Skin of body (tissue), 2 donors: ENCODE measurements around the gene CREBRF. TPM values are rescaled to one million over a fixed set of nuclear protein-coding genes. Genes with fewer than 3 reads are reported as not detected.
"Not testable (repeated sequence)": the region's sequence is repeated elsewhere in the genome, so short reads cannot be mapped to it uniquely, and the experiment has no call there.

Experiments
- DNase-seq: peaks from one replicate; lab custom pipeline; 2025; lab: John Stamatoyannopoulos, UW
- total RNA-seq: library from RNA; depleted of rRNA; stranded (reverse); fragments of >200 nt; gene quantifications from one replicate; pipeline ENCODE4 v1.2.3, GENCODE V29; 2014

The CREBRF gene
- total RNA-seq, 1 donor from 2014 or later: 25.9 TPM

DNA sequence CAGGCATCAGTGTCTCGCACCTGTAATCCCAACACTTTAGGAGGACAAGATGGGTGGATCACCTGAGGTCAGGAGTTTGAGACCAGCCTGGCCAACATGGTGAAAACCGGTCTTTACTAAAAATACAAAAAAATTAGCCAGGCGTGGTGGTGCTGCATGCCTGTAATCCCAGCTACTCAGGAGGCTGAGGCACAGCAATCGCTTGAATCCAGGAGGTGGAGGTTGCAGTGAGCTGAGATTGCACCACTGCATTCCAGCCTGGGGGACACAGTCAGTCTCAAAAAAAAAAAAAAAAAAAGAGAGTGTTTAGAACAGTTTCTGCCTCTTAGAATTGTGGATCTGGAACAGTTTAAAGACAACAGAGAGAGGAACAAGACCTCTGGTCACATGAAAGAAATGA, 20.3 kb downstream of the CREBRF start:
- not testable (repeated sequence) for DNase-seq

DNA sequence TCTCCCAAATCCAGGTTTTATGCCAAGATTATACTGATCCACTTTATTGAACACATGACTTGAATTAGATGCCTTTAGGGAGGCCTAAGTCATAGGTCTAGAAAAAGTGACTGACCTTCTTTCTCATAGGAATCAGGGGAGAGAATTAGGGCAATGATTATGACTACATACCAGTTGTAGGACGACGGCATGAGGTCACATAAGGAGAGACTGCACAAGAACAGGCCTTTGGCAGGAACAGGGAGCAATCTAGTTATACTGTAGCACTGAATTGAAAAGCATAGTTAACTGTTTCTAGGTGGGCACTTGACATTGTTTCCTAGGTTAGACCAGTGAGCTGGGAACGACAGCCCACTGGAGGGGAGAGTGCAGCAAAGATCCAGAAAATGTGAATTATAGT, 22.7 kb downstream of the CREBRF start:
- DNase-seq: no peak

DNA sequence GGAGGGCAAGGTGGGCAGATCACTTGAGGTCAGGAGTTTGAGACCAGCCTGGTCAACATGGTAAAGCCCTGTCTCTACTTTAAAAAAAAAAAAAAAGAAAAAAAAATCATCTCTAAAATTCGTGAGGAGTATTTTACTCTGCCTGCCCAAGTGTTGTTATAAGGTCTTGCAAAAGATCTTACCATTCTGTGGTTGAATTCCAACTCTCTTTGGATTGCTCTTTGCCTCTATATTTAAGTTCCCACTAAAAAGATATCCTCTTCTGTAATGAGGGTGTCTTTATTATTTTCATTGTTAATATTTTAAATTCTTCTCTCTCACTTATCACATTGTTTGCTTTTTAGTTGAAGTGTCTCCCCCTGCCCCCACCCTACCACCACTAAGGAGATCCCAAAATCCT, 33.4 kb downstream of the CREBRF start:
- no peak for DNase-seq

DNA sequence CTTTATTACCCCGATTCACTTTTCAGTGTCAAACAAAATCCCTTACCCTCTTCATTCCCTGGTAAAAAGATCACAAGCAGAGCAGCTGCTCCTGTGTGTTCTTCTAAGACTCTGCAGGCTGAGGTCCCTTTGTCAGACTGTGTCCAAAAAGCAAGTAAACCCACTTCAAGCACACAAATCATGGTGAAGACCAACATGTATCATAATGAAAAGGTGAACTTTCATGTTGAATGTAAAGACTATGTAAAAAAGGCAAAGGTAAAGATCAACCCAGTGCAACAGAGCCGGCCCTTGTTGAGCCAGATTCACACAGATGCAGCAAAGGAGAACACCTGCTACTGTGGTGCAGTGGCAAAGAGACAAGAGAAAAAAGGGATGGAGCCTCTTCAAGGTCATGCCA, 34.5 kb downstream of the CREBRF start:
- DNase-seq: no peak

DNA sequence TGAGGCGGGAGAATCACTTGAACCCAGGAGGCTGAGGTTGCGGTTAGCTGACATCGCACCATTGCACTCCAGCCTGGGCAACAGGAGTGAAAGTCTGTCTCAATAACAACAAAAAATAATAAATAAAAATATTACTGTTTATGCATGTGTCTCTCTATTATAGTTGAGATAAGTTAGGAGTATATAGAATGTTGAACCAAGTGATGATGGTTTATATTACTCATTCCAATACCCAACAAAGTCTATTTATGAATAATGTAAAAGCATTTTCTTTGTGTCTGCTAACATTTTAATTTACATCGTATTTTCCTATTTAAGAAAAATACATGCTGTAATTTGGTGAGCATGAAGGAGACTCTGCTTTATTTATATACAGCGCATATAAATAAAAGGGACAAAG, 35.8 kb downstream of the CREBRF start:
- no peak for DNase-seq

DNA sequence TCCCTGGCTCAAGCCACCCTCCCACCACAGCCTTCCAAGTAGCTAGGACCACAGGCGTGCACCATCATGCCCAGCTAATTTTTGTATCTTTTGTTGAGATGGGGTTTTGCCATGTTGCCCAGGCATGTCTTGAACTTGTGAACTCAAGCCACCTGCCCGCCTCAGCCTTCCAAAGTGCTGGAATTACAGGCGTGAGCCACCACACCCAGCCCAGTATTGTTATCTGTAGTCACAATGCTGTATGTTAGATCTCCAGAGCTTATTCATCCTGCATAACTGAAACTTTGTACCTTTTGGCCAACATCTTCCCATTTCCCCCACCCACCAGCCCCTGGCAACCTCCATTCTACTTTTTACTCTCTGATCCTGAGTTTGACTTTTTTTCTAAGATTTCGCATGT, 37.5 kb downstream of the CREBRF start:
- no peak for DNase-seq

DNA sequence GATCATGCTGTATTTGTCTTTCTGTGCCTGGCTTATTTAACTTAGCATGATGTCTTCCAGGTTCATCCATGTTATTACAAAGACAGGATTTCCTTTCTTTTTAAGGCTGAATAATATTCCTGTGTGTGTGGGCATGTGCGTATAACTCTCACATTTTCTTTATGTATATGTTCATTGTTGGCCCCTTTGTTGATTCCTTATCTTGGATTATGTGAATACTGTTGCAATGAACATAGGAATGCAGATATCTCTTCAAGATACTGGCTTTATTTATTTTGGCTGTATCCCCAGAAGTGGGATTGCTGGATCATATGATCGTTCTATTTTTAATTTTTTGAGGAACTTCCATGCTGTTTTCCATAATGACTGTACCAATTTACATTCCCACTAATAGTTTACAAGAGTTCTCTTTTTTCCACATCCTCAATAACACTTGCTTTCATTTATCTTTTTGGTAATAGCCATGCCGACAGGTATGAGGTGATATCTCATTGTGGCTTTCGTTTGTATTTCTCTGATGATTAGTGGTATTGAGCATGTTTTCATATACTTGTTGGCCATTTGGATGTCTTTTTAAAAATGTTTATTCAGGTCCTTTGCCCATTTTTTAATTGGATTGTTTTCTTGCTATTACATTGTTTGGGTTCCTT, 38.0 kb downstream of the CREBRF start:
- no peak for DNase-seq

DNA sequence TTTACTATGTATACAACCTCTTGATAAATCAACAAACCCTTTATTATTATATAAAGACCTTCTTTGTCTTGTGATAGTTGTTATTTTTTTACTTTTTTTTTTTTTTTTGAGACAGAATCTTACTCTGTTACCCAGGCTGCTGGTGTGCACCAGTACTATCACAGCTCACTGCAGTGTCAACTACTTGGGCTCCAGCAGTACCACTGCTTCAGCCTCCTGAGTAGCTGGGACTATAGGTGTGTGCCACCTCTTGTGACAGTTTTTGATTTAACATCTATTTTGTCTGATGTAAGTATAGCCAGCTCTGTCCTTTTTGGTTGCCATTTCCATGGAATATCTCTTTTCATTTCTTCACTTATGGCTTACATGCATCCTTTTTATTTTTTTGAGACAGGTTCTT, 42.6 kb downstream of the CREBRF start:
- DNase-seq: no peak

DNA sequence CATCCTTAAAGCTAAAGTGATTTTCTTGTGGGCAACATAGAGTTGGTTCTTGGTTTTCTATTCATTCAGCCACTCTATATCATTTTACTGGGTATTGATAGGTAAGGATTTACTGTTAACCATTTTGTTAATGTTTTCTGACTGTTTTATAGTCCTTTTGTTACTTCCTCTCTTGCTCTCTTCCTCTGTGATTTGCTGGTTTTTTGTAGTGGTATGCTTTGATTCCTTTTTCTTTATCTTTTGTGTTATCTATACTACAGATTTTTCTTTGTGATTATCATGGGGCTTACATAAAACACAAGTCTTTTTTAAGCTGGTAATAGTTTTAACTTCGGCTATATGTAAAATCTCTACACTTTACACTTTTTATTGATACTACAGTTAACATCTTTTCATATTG, 43.3 kb downstream of the CREBRF start:
- no peak for DNase-seq

DNA sequence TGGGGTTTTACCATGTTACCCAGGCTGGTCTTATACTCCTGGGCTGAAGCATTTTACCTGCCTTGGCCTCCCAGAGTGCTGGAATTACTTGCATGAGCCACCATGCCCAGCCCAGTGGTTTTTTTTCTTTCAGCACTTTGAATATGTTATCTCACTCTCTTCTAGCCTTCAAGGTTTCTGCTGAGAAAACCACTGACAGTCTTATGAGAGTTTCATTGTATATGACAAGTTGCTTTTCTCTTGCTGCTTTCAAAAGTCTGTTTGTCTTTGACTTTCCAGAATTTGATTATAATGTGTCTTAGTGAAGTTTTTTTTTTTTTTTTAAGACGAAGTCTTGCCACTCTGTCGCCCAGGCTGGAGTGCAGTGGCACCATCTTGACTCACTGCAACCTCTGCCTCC, 45.1 kb downstream of the CREBRF start:
- DNase-seq: no peak

DNA sequence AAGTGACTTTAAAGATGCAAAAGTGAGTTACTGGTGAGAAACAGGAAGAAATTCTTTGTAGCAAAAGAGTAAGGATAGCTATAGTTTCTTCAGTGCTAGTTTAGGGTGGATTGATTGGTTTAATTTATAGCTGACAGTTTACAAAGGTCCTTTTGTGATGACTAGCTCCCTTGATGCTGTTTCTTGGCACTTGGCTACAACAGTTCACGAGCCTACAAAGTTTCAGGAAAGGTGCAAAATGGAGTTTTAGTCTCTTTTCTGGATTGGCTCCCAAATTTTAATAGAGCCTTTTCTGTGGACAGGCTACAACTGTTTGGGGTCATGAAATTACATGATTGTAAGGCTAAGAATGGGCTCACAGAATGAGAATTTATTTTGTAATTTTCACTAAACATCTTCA, 47.3 kb downstream of the CREBRF start:
- DNase-seq: no peak

DNA sequence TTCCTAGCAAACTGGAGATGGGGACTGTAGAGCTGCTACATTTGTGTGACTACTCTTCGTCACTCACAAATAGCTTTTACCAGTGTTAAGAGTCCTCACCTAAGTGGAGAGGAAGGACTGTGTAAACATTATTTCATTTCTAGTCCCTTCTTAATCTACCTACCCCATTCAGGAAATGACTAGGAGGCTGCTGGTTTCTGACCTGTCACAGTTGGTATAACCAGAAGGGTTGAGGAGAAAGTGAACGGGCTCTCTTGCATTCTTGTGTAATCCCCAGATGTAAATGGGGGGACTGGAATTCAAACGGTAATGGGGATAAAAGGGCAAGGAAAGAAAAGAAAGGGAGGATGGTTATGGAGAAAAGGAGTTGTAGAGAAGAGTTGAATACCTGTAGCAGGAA, 52.8 kb downstream of the CREBRF start:
- DNase-seq: no peak

DNA sequence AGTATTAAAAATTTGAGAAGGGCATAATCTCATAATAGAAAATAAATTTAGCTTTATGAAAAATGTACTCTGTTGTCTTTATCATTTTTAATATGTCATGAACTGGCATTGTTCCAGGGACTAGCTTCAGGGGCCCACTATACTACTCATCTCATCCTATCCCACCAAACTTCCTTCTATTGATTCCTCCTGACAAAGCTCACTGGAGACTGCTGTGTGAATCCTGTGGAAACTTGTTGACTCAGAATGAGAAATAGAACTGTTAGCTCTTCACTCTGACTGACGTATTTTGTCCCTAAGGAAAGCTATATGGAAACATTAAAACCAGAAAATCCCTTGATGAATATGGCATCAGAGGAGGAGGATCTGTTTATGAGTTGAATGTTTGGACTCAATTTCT, 58.4 kb downstream of the CREBRF start:
- DNase-seq: no peak

DNA sequence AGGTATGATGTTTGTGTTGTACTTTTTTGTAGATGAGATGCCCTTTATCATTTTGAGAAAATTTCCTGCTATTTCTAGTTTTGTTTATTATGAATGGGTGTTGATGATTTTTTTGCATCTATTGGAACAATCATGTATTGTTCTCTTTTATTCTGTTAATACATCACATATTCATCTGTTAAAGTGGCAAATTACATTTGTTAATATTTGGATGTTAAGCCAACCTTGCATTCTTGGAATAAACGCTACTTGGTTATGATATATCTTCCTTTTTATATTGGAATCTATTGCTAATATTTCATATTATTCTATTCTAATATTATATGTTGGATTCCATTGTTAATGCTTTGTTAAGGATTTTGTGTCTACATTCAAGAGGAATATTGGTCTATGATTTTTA, 63.6 kb downstream of the CREBRF start:
- DNase-seq: no peak

DNA sequence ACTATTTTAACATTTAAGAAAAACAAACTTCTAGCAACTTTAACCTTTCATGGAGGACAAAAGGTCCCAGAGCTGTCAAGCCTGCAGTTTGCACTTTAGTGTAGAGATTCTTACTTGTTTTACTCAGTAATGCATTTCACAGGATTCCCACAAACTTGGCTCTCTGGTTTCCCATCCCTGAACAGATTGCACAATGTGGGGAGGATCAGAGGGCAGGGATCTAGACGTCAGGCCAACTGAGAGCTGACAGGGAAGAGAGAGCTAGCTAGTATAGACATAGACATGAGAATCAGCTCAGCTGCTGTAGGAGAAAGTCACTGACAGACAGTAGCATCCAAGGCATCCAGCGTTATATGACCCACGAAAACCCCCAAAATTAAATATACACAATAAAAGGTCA, 67.3 kb downstream of the CREBRF start:
- no peak for DNase-seq

DNA sequence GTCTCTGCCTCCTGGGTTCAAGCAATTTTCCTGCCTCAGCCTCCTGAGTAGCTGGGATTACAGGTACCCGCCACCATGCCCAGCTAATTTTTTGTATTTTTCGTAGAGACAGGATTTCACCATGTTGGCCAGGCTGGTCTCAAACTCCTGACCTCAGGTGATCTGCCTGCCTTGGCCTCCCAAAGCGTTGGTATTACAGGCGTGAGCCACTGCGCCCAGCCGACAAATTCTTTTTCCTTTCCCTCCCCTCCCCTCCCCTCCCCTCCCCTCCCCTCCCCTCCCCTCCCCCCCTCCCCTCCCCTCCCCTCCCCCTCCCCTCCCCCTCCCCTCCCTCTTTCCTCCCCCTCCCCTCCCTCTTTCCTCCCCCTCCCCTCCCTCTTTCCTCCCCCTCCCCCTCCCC, 76.0 kb downstream of the CREBRF start:
- not testable (repeated sequence) for DNase-seq

DNA sequence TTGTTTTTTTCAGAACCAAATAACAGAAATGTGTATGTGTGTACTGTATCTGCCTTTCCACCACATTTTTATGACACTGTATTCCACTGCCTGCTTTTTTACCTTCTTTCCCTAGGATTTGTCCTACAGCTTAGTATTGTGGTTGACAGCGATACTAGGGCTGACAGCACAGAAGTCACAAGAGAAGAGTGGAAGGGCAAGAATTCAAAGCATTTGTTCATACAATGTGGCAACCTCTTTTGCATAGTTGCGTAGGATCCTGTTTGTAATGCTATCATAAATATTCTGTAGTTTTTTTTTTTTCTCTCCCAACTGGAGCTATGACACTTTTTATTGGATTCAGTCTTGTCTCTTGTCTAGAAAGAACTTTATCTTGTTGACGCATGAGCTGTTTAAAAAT, 82.6 kb downstream of the CREBRF start:
- no peak for DNase-seq

DNA sequence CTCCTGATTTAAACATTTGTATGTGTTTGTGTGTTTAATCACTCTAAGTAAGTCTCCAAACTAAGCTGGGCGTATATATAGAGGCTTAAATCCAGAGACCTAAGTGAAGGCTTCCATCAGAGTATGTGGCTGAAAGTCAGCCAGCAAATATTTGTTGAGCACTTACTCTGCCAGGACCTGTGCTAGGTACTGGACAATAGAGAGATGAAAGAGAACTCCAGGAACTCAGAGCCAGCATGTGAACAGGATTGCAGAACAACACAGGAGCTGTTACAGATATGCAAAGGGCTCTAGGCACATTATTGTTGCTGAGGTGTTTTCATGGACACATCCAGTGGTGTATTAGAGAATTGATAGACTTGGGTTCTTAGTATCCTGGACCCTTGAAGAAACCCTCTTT, 83.5 kb downstream of the CREBRF start:
- DNase-seq: no peak

DNA sequence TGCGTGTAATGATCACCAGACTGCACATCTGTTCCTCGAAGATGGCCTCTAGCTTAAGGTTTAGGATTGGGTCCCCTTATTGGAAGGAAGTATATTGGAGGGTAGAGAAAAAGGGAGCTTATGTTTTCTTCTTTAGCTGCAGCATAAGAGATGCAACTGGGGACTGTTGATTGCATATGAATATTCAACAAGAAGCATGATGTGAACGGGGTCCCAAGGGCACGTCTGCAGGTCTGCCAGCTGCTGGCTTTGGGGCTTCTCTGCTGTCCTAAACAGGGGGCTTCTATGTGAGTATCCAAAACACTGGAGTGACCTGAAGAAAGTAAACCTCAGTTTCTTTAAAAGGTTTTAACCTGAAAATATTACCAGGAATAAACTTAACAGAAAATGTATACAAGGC, 84.6 kb downstream of the CREBRF start:
- no peak for DNase-seq

DNA sequence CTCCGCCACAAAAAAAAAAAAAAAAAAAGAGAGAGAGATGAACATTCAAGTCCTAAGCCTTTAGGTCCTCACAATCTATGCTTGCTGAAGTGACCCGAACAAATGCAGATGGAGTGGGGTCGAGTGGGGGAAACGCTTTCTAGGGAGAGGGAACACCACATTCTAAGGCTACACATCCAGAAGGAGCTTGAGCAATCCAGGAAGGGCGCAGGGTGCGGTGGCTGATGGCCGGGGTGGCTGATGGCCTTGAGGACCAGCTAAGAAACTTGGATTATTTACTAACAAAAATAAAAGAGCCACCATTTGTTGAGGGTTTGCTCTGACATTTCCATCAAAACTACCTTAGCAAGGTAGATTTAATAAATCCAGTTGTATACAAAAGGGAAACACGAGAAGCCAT, 87.4 kb downstream of the CREBRF start:
- DNase-seq: no peak

DNA sequence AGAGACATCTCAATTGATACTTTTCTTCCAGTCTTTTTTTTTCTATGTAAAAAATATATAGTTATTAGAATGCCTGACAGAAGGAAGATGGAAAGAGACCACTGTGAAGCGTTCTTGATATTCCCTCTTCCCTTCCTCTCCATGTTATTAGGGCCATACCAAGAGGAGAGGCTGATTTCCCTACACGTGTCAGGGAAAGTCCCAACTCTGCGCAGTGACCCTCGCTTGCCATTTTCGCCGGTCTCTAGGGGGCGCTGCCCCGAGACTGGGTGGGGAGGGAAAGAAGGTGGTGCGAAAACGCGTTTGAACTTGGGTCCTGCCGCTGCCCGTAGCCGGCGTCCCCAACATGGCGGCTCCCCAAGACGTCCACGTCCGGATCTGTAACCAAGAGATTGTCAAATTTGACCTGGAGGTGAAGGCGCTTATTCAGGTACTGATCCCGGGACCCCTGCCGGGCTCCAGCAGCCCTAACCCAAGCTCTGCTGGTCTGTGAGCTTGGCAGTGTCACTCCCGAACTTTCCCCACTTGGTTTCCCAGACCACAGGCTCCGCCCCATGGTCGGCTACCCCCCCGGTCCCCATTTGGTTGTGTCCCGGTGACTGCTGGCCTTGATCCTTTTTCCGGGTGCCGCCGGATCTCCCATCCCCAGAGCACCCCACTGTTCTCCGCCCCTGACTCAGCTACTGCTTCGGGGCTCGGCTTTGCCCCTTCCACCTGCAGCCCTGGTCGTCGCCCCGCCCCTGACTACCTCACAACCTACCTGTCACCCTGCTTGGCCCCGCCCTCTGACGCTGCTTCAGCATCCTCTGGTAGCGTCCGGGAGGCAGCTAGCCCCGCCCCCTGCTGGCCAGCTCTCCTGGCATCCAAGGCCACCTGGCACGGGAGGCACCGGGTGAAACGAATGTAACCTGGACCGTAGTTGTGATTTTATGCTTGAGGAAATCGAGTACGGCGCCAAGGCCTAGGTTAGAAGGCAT, 88.3 kb downstream of the CREBRF start, which contains the start of gene BNIP1:
BNIP1 (plus strand) TSS at position 332 of the 977 bp plus-strand sequence; CDS start at position 347, 15 bp downstream.
- peak; percentile 91 for DNase-seq

DNA sequence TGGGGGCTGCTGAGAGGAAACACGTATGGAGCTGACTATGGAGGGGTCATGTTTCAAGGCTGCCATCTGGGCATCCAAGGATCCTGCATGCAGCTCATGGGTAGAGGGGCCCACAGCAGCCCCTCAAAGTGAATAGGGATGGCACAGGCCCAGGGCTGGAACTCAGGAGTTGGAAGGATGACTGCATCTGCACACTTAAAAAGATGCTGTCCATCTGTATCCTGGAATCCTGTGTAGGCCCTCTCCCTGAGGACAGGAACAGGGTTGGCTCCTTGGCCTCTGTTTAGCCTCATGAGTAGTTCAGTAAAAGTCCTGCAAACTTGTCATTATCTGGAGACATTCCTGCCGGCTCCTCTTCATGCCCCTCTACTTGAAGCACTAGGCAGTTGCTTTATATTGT, 92.2 kb downstream of the CREBRF start:
- no peak for DNase-seq

DNA sequence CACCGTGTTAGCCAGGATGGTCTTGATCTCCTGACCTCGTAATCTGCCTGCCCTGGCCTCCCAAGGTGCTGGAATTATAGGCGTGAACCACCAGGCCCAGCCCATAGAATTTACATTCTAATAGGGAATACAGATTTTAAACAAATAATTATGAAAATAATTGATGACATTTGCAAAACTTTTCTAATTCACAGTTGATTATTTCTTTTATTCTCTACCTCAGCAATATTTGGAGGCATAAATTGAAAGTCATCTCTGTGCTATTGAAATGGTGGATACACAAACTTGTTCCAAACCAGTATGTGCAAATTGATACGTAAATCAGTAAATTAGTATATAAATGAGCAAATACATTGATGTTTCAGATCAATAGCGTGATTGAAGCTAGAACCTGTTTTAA, 96.4 kb downstream of the CREBRF start:
- DNase-seq: no peak
